GM10248 (cell line): Measurements from ENCODE around the gene FAM184A.

ENCODE experiments used
- CTCF ChIA-PET: fragments of 300-600 bp; sonication (Branson Sonifier 250); formaldehyde crosslinking; extraction: SDS; loops from one replicate; lab custom pipeline; 2021; ENCODE audit warnings: antibody characterized with exemption; lab: Yijun Ruan, JAX
- POLR2A ChIA-PET: fragments of 350-650 bp; sonication (Branson Sonifier 250); formaldehyde crosslinking; extraction: SDS; loops from one replicate; lab custom pipeline; 2020; ENCODE audit warnings: antibody characterized with exemption; lab: Yijun Ruan, JAX
- DNase-seq: peaks from one replicate; pipeline ENCODE4 v3.0.0; 2012; ENCODE audit errors: extremely low spot score
- TF ChIP-seq, protein P1 (sequence below): IDR thresholded peaks from 2 replicates; pipeline ENCODE4 v1.5.1; 2012; ENCODE audit warnings: mild to moderate bottlenecking, low read depth; ENCODE audit errors: extremely low read depth, missing control alignments, control extremely low read depth

The FAM184A gene

DNA sequence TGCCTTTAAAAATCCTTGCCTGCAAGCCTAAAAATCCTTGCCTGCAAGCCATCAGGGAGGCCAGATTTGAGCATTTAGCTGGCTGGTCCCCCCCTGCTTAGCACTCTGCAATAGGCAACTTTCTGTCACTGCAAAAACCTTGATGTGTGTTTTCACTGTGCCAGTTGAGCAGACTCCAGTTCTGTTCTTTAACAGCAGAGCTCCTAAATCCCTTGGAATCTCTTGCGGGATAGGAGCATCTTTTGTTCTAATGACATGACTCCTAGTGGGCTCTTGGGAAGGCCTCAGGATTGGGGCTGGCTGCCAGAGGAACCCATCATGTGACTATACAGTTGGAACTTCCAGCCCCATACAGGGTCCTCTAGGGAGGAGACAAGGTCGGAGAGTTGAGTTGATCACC lies 50.4 kb downstream of the FAM184A start:
- no peak for DNase-seq
- TF ChIP-seq, protein P1, sequence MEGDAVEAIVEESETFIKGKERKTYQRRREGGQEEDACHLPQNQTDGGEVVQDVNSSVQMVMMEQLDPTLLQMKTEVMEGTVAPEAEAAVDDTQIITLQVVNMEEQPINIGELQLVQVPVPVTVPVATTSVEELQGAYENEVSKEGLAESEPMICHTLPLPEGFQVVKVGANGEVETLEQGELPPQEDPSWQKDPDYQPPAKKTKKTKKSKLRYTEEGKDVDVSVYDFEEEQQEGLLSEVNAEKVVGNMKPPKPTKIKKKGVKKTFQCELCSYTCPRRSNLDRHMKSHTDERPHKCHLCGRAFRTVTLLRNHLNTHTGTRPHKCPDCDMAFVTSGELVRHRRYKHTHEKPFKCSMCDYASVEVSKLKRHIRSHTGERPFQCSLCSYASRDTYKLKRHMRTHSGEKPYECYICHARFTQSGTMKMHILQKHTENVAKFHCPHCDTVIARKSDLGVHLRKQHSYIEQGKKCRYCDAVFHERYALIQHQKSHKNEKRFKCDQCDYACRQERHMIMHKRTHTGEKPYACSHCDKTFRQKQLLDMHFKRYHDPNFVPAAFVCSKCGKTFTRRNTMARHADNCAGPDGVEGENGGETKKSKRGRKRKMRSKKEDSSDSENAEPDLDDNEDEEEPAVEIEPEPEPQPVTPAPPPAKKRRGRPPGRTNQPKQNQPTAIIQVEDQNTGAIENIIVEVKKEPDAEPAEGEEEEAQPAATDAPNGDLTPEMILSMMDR, result no peak
- ChIA-PET CTCF (interaction anchor here (1.0 kb wide), 1 partner anchor 14 kb away, joined by 3 read pairs; no protein-coding TSS in a partner anchor), POLR2A (no interaction called here)

DNA sequence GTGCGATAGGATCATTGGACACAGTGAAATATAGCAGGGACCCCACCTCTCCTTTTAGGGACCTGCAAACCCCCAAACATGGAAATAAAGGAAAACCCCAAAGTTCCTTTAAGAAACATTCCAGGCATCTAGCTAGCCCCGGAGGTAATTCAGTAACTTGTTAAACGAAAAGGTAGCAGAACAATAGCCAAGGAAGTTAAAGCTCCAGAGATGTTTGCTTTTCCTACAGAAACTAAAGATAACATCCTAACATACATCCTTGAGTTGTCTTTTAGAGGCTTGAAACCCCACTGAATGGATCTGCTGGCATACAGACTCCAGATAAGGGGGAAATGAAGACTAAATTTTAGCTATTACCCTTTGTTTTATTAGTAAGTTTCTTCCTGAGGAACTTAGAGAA lies 51.0 kb downstream of the FAM184A start:
- ChIA-PET CTCF (interaction anchor here (1.0 kb wide), 1 partner anchor 13 kb away, joined by 3 read pairs; no protein-coding TSS in a partner anchor), POLR2A (no interaction called here)

DNA sequence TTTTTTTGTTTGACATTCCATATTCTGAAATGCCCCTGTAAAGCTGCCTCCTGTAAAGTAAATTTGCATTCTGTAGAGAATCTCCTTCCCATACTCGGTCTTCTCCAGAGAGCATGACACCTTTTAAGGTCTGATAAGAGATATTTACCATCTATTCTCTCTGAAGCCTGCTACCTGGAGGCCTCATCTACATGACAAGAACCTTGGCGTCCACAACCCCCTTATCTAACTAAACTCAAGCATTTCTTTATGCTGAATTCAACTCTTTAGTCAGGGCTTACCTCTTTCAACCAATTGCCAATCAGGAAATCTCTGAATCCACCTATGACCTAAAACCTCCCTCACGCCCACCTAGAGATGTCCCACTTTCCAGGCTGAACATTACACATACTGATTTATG lies 51.6 kb downstream of the FAM184A start:
- no peak for DNase-seq
- ChIA-PET CTCF (no interaction called here), POLR2A (no interaction called here)
- TF ChIP-seq, protein P1, result no peak

More for the DNA sequence above, 51.0 kb downstream of the FAM184A start:
- TF ChIP-seq, protein P1, result no peak
- no peak for DNase-seq

DNA sequence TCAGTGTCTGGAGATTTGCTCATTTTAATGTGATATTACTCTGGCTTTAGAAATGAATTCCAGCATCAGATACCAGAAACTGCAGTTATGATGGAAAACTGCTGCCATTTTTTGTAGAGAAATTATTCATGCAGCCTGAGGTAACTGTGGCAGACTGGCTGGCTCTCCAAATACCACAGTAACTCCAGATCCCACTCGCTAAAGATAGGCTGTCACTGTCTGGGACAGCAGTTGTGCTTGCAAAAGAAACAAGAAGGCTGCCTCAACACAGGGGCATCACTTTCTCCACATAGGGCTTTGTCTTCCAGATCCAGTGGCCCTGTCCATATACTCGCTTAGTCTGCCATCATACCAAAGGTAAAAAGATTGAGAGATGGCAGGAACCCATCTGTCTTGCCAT lies 52.7 kb downstream of the FAM184A start:
- no peak for DNase-seq

DNA sequence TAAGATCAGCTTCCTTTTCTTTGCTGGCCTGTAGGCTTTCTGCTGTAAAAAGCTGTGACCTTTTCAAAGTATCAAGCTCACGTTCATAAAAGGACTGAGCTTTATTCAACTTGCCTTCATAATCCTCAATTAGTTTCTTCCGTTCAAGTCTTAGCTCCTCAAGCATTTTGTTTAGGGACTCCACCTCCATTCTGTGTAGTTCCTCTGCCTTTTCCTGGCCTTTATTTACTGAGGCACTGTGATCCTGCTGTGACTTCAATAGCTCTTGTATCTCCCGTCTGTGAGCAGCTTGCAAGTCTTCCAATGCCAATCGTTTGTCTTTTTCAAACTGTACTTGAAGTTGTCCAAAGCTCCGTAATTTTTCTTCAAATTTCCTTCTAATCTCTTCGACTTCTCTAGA lies 54.4 kb downstream of the FAM184A start:
- no peak for DNase-seq
- TF ChIP-seq, protein P1, result no peak
- ChIA-PET POLR2A (no interaction called here), CTCF (interaction anchor here (0.7 to 2.4 kb wide), 6 partner anchors 10 to 53 kb away, joined by 3 to 12 read pairs (median 3); no protein-coding TSS in a partner anchor)

More for the DNA sequence above, 52.7 kb downstream of the FAM184A start:
- ChIA-PET CTCF (interaction anchor here (1.2 kb wide), 1 partner anchor 9 kb away, joined by 3 read pairs; no protein-coding TSS in a partner anchor), POLR2A (no interaction called here)
- TF ChIP-seq, protein P1, result no peak

DNA sequence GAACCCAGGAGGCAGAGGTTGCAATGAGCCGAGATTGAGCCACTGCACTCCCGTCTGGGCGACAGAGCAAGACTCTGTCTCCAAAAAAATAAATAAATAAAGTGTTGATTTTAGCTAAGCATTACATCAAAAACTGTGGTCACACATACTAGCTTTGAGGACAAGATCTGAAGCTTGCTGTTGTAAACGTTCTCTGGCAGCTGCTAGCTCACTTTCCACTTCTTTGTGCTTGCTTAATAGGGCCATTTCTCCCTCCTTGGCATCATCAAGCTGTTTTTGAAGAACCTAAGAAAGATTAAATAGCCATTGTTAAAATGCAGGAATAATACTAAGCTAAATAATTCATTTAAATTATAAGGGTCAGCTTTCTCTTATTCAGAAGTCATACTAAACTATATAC lies 55.7 kb downstream of the FAM184A start:
- ChIA-PET POLR2A (no interaction called here), CTCF (interaction anchor here (2.4 kb wide), 1 partner anchor 9 kb away, joined by 12 read pairs; no protein-coding TSS in a partner anchor)
- no peak for DNase-seq
- TF ChIP-seq, protein P1, result no peak
